ENCODE results near the gene GID4.

- TF ChIP-seq FOXM1 (IDR thresholded peaks at IDR 0.05; ENCODE audit: borderline replicate concordance): no peak
- TF ChIP-seq ARNT (IDR thresholded peaks at IDR 0.05): no peak
- no peak for TF ChIP-seq BHLHE40 (IDR thresholded peaks at IDR 0.05; ENCODE audit: borderline replicate concordance)
- TF ChIP-seq PKNOX1 (IDR thresholded peaks at IDR 0.05): no peak
- no peak for TF ChIP-seq L3MBTL2 (conservative IDR thresholded peaks at IDR 0.05)
- TF ChIP-seq HDGF (IDR thresholded peaks at IDR 0.05; ENCODE audit: borderline replicate concordance): no peak
- TF ChIP-seq NFRKB (IDR thresholded peaks at IDR 0.05): no peak
These were observed 66.4 kb downstream of the GID4 start for GRCh38 chr17:18105595-18105994.

Data from HEK293T (cell line).